Stomach (tissue), 9 donors: ENCODE data around the gene TEAD1. TPM values are rescaled to one million over a fixed set of nuclear protein-coding genes. Genes with fewer than 3 reads are reported as not detected.

Source experiments
- DNase-seq, 2 donors: peaks; one replicate each; pipeline versions ENCODE4 v3.0.0 to v3.0.0-alpha.2; 2013 to 2019
- H3K27ac ChIP-seq, 5 donors: fragments of 200-600 bp in 4 of 5; sonication (generic) in 4 of 5; one replicate each; pipeline ENCODE4 v1.5.1; 2013 to 2019; ENCODE audit warnings: mild to moderate bottlenecking in 1 of 5, moderate library complexity in 1 of 5
- H3K27me3 ChIP-seq, 3 donors: fragments of 200-600 bp; sonication (generic); one replicate each; pipeline ENCODE4 v1.5.1; 2017 to 2019; ENCODE audit warnings: mixed run types in 1 of 3
- H3K36me3 ChIP-seq, 4 donors: fragments of 200-600 bp; sonication (generic); 1 replicate in 3 of 4; 2 replicates in 1 of 4; pipeline ENCODE4 v1.5.1; 2016 to 2019
- H3K4me1 ChIP-seq, 4 donors: fragments of 200-600 bp; sonication (generic); one replicate each; pipeline ENCODE4 v1.5.1; 2016 to 2019
- H3K4me3 ChIP-seq, 4 donors: fragments of 200-600 bp; sonication (generic) in 3 of 4; one replicate each; pipeline ENCODE4 v1.5.1; 2016 to 2019; ENCODE audit warnings: mild to moderate bottlenecking in 1 of 4
- H3K9me3 ChIP-seq, 4 donors: fragments of 200-600 bp; sonication (generic); one replicate each; pipeline ENCODE4 v1.5.1; 2016 to 2019
- EP300 ChIP-seq: sonication (generic); formaldehyde crosslinking; IDR thresholded peaks from one replicate; pipeline ENCODE4 v1.6.1; 2017; ENCODE audit warnings: antibody characterized with exemption
- POLR2A ChIP-seq, 4 donors: fragments of 450-650 bp; IDR thresholded peaks; one replicate each; pipeline ENCODE4 v1.6.1; 2016; ENCODE audit warnings: antibody characterized with exemption in 4 of 4, control low read depth in 2 of 4, mild to moderate bottlenecking in 1 of 4, moderate library complexity in 1 of 4
- POLR2AphosphoS5 ChIP-seq, 3 donors: sonication (generic); formaldehyde crosslinking; IDR thresholded peaks; one replicate each; pipeline ENCODE4 v1.6.1; 2016; ENCODE audit warnings: antibody characterized with exemption in 3 of 3
- WGBS, 5 donors: extraction: QIAGEN DNeasy Blood & Tissue Kit in 3 of 5; methylation state at CpG; one replicate each; pipeline versions ENCODE4 v1.1.5 to v1.1.7; 2013 to 2018; 5-methylcytosine and 5-hydroxymethylcytosine counted together
- intact Hi-C: fragments of 100-400 bp; cut with DNase I; formaldehyde crosslinking; loops from one replicate; pipeline ENCODE4 v1.15.1; 2023; ENCODE audit warnings: low total_unique reads
- polyA plus RNA-seq, 3 donors: library from polyadenylated mRNA; stranded (reverse); fragments of 200-250 nt; gene quantifications; one replicate each; pipeline ENCODE4 v1.2.3, GENCODE V29; 2013
- total RNA-seq, 5 donors: library from RNA; depleted of rRNA; stranded (reverse); fragments of >200 nt; gene quantifications; one replicate each; pipeline versions ENCODE4 v1.1.0 to v1.2.3, GENCODE V29; 2014 to 2016
- TF ChIP-seq, protein P1 (sequence below), 7 experiments: fragments of 450-650 bp in 4 of 7; fragments of 200-600 bp in 3 of 7; sonication (generic) in 3 of 7; IDR thresholded peaks; one replicate each; pipeline ENCODE4 v1.5.1; 2016 to 2019; ENCODE audit warnings: antibody characterized with exemption in 7 of 7, control low read depth in 2 of 7, mild to moderate bottlenecking in 1 of 7
- donor health status: healthy with polysubstance abuse.
- donor health status: Bipolar disorder and iron deficiency.
- donor health status: healthy.

Gene TEAD1
- total and polyA plus RNA-seq, 8 donors, result 4.9 to 133 (median 65.2) TPM

DNA sequence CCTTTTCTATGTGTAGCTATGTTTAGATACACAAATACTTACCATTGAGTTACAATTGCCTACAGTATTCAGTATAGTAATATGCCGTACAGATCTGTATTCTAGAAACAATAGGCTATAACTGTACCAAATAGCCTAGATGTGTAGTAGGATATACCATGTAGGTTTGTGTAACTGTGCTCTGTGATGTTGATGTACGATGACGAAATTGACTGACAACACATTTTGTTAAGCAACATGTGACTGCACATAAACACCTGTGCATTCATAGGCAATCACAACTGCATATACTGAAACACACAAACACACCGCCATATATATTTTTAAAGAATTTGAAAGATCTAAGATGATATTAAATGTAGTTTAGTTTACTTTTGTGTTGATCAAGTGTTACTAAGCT lies 60.4 kb downstream of the TEAD1 start:
- Histone ChIP-seq H3K4me3 (no peak overlapping the region), H3K27me3 (no peaks in the 10 kb centered on the region), H3K36me3 (no peaks in the 10 kb centered on the region), H3K27ac (no peak overlapping the region), H3K9me3 (no peaks in the 10 kb centered on the region), H3K4me1 (peaks cover 0 to 3% (median 0%) of the 10 kb centered on the region in 4 donors)
- TF ChIP-seq POLR2AphosphoS5 (IDR thresholded peaks at IDR 0.05), result no peak
- TF ChIP-seq POLR2A (IDR thresholded peaks at IDR 0.05), result no peak
- TF ChIP-seq, protein P1, sequence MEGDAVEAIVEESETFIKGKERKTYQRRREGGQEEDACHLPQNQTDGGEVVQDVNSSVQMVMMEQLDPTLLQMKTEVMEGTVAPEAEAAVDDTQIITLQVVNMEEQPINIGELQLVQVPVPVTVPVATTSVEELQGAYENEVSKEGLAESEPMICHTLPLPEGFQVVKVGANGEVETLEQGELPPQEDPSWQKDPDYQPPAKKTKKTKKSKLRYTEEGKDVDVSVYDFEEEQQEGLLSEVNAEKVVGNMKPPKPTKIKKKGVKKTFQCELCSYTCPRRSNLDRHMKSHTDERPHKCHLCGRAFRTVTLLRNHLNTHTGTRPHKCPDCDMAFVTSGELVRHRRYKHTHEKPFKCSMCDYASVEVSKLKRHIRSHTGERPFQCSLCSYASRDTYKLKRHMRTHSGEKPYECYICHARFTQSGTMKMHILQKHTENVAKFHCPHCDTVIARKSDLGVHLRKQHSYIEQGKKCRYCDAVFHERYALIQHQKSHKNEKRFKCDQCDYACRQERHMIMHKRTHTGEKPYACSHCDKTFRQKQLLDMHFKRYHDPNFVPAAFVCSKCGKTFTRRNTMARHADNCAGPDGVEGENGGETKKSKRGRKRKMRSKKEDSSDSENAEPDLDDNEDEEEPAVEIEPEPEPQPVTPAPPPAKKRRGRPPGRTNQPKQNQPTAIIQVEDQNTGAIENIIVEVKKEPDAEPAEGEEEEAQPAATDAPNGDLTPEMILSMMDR (IDR thresholded peaks at IDR 0.05), result no peak
- TF ChIP-seq EP300, result no peak
- DNase-seq, result no peak
- intact Hi-C loops, result no loop called here
- 95 to 98% (median 97%) methylated on average over 4 of the region's 4 CpGs for WGBS, 5 donors

DNA sequence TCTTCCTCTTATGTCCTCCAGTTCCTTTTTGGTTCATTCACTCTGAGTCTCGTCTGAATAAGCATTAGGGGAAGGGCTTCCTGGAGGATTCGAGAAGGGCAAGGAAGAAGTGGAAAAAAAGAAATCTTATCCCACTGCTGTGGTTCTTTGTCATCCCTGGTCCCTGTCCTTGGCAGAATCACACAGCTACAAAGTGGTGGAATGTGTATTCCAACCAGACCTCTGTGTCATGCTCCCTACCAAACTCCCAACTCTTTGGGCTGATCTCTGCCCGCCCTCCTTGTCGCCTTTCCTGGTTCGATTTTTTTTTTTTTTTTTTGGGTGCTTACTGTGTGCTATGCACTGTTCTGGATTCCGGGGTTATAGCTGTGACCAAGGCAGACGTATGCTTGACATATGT lies 61.0 kb downstream of the TEAD1 start:
- Histone ChIP-seq H3K27ac (no peak overlapping the region), H3K27me3 (no peaks in the 10 kb centered on the region), H3K4me3 (no peak overlapping the region), H3K9me3 (no peaks in the 10 kb centered on the region), H3K4me1 (no peaks in the 10 kb centered on the region), H3K36me3 (no peaks in the 10 kb centered on the region)
- TF ChIP-seq POLR2A (IDR thresholded peaks at IDR 0.05), result no peak
- TF ChIP-seq EP300, result no peak
- TF ChIP-seq, protein P1 (IDR thresholded peaks at IDR 0.05), result no peak
- no peak for TF ChIP-seq POLR2AphosphoS5 (IDR thresholded peaks at IDR 0.05)
- intact Hi-C loops, result no loop called here
- no peak for DNase-seq
- 88 to 92% (median 90%) methylated on average over 7 of the region's 7 CpGs for WGBS, 5 donors

DNA sequence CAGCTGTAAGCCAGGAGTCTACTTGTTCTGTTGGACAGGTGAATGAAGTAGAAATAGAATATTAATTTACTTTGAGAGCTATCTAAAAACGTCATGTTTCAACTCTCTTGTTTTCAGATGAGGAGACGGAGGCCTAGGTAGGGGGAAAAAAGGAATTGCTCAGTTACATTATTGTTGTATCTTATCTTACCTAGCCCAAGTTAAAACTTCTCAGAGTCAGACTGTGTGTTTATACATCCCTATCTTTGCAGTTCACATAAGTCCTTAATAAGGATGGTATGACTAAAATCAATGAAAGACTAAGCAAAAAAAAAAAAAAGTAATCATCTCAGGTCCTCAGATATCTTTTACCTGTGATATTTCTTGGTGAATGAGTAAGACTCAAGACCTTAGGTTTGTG lies 62.8 kb downstream of the TEAD1 start:
- Histone ChIP-seq H3K4me3 (no peak overlapping the region), H3K27ac (no peak overlapping the region), H3K27me3 (no peaks in the 10 kb centered on the region), H3K9me3 (no peaks in the 10 kb centered on the region), H3K36me3 (no peaks in the 10 kb centered on the region), H3K4me1 (no peaks in the 10 kb centered on the region)
- 48 to 67% (median 63%) methylated on average over 2 of the region's 2 CpGs for WGBS, 5 donors
- TF ChIP-seq EP300, result no peak
- no peak for TF ChIP-seq POLR2AphosphoS5 (IDR thresholded peaks at IDR 0.05)
- TF ChIP-seq, protein P1 (IDR thresholded peaks at IDR 0.05), result no peak
- TF ChIP-seq POLR2A (IDR thresholded peaks at IDR 0.05), result no peak
- DNase-seq, result no peak
- intact Hi-C loops, result no loop called here

DNA sequence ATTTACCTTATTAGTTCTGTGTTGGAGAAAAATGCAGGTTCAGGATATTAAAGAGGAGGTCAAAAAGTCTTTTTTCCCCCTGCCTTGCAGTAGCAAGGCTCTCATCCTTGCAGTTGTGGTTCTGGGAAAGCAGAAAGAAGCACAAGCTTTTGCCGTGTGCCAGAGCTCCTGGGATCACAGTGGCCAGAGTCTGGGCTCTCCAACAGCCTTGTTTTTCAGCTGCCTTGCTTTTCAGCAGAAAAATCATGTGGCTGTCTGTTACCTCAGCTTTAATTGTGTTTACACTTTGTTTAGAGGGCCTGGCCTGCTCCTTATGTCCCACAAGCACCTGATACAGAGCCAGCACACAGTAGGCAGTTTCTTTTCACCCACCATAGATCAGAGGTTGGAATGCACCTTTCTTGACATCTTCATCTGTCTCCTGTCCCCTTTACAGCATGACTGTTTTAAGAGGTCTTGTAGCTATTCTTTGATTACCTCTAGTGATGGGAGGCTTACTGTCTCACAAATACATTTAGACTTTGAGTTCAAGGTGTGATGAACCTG lies 67.5 kb downstream of the TEAD1 start:
- Histone ChIP-seq H3K27me3 (no peaks in the 10 kb centered on the region), H3K9me3 (no peaks in the 10 kb centered on the region), H3K27ac (no peak overlapping the region), H3K4me1 (peaks cover 3 to 30% (median 11%) of the 10 kb centered on the region in 4 donors), H3K4me3 (no peak overlapping the region), H3K36me3 (no peaks in the 10 kb centered on the region)
- intact Hi-C loops, result no loop called here
- TF ChIP-seq POLR2AphosphoS5 (IDR thresholded peaks at IDR 0.05), result no peak
- TF ChIP-seq POLR2A (IDR thresholded peaks at IDR 0.05), result no peak
- TF ChIP-seq, protein P1 (IDR thresholded peaks at IDR 0.05), result no peak
- no peak for TF ChIP-seq EP300
- DNase-seq, result no peak
- 38 to 76% (median 67%) methylated on average over 1 of the region's 1 CpG for WGBS, 5 donors
